ENCODE data around the gene TMEM128. TPM values are rescaled to one million over a fixed set of nuclear protein-coding genes. Genes with fewer than 3 reads are reported as not detected.

Gene TMEM128
- total RNA-seq, 2 experiments from 2014 or later, result 22.0 to 25.3 TPM

Other genes with a start within 250 kb of the TMEM128 start
- not detected for gene OTOP1, start 21.3 kb downstream of the TMEM128 start, total RNA-seq
- gene LYAR, start 41.9 kb upstream of the TMEM128 start, total RNA-seq, result 10 to 100 TPM; 49.7 to 54.0 TPM
- 1 to 10 TPM; 4.3 to 4.6 TPM for gene ZBTB49, start 42.0 kb upstream of the TMEM128 start, total RNA-seq
- gene NSG1, start 138.9 kb upstream of the TMEM128 start, total RNA-seq, result 10 to 100 TPM in 1 of 2 experiments, 1 to 10 TPM in 1; 9.1 to 11.4 TPM